B cell (primary cell): ENCODE data around the gene DNAJB2. TPM values are rescaled to one million over a fixed set of nuclear protein-coding genes. Genes with fewer than 3 reads are reported as not detected.

Experiments
- ATAC-seq: fragments of 200-7000 bp; cut with Tn5 transposase; one replicate; pipeline ENCODE4 v1.10.0; 2021; ENCODE audit warnings: low read depth, mild to moderate bottlenecking, moderate number of reproducible peaks, moderate library complexity
- CTCF ChIA-PET: fragments of 350-600 bp; sonication (Branson Sonifier 250); formaldehyde crosslinking; loops from one replicate; lab custom pipeline; 2021; ENCODE audit warnings: antibody characterized with exemption, inconsistent platforms; lab: Charles Lee
- POLR2A ChIA-PET: fragments of 350-600 bp; sonication (Branson Sonifier 250); formaldehyde crosslinking; loops from one replicate; lab custom pipeline; 2021; ENCODE audit warnings: antibody characterized with exemption; lab: Charles Lee
- DNase-seq: peaks from one replicate; pipeline ENCODE4 v3.0.0; 2013
- H2AFZ ChIP-seq: 2 replicates; pipeline ENCODE4 v1.6.1; 2012; ENCODE audit warnings: mild to moderate bottlenecking, low read depth, low read length; ENCODE audit not compliant: insufficient read depth, poor library complexity, severe bottlenecking
- H3K27ac ChIP-seq, 2 donors: 1 replicate in 1 of 2; 2 replicates in 1 of 2; pipeline ENCODE4 v1.5.1; 2012 to 2013; ENCODE audit warnings: low read length in 2 of 2, mild to moderate bottlenecking in 2 of 2, moderate library complexity in 1 of 2
- H3K27me3 ChIP-seq, 4 experiments: fragments of 200-600 bp in 1 of 4; sonication (generic) in 1 of 4; replicated peaks in 1 of 4; 1 replicate in 2 of 4; 2 replicates in 2 of 4; pipeline versions ENCODE4 v1.6.1 to v1.7.0; 2013 to 2016; ENCODE audit warnings: low read length in 3 of 4, mild to moderate bottlenecking in 2 of 4, mixed read lengths in 1 of 4, moderate library complexity in 1 of 4; ENCODE audit not compliant: insufficient read depth in 4 of 4, control insufficient read depth in 3 of 4; ENCODE audit errors: control extremely low read depth in 1 of 4
- H3K36me3 ChIP-seq, 2 experiments: replicated peaks in 1 of 2; 1 replicate in 1 of 2; 2 replicates in 1 of 2; pipeline versions ENCODE4 v1.6.1 to v1.7.1; 2013; ENCODE audit warnings: low read length in 1 of 2; ENCODE audit not compliant: insufficient read depth in 2 of 2, control insufficient read depth in 1 of 2; ENCODE audit errors: control extremely low read depth in 1 of 2, extremely low read depth in 1 of 2
- H3K4me1 ChIP-seq, 2 donors: fragments of 200-600 bp in 1 of 2; sonication (generic) in 1 of 2; 1 replicate in 1 of 2; 2 replicates in 1 of 2; pipeline versions ENCODE4 v1.5.1 to v1.6.1; 2013 to 2017; ENCODE audit warnings: low read length in 2 of 2; ENCODE audit not compliant: control insufficient read depth in 2 of 2, insufficient read depth in 2 of 2
- H3K4me2 ChIP-seq: replicated peaks from 2 replicates; pipeline ENCODE3; 2012; ENCODE audit warnings: mild to moderate bottlenecking, low read depth, low read length; ENCODE audit not compliant: poor library complexity, severe bottlenecking
- H3K4me3 ChIP-seq, 5 experiments: fragments of 200-600 bp in 1 of 5; sonication (generic) in 1 of 5; 1 replicate in 3 of 5; 2 replicates in 2 of 5; pipeline versions ENCODE4 v1.5.1 to v1.7.0; 2011 to 2016; ENCODE audit warnings: low read length in 4 of 5, mild to moderate bottlenecking in 4 of 5, low read depth in 2 of 5, control low read depth in 1 of 5, moderate library complexity in 1 of 5; ENCODE audit not compliant: insufficient read depth in 1 of 5; ENCODE audit errors: control extremely low read depth in 1 of 5, extremely low read depth in 1 of 5
- H3K79me2 ChIP-seq: fragments of 200-600 bp; sonication (generic); one replicate; pipeline ENCODE4 v1.6.0; 2016; ENCODE audit warnings: low read length; ENCODE audit not compliant: control insufficient read depth, insufficient read depth
- H3K9ac ChIP-seq: fragments of 200-600 bp; sonication (generic); 2 replicates; pipeline ENCODE4 v1.6.1; 2017; ENCODE audit warnings: mild to moderate bottlenecking, low read length, moderate library complexity
- H3K9me3 ChIP-seq, 3 donors: one replicate each; pipeline versions ENCODE4 v1.6.1 to v1.7.1; 2013; ENCODE audit warnings: low read length in 2 of 3; ENCODE audit not compliant: control insufficient read depth in 2 of 3, insufficient read depth in 1 of 3; ENCODE audit errors: control extremely low read depth in 1 of 3
- H4K20me1 ChIP-seq: 2 replicates; pipeline ENCODE4 v1.6.0; 2012; ENCODE audit warnings: mild to moderate bottlenecking, low read length; ENCODE audit not compliant: insufficient read depth, control insufficient read depth, poor library complexity, severe bottlenecking
- H3K27ac Mint-ChIP-seq: one replicate; pipeline ENCODE4 v1.8.0; 2021; ENCODE audit warnings: mixed read lengths
- H3K27me3 Mint-ChIP-seq: one replicate; pipeline ENCODE4 v1.8.0; 2021; ENCODE audit warnings: mixed read lengths
- H3K4me1 Mint-ChIP-seq: one replicate; pipeline ENCODE4 v1.8.0; 2021; ENCODE audit warnings: mixed read lengths
- H3K4me3 Mint-ChIP-seq: one replicate; pipeline ENCODE4 v1.8.0; 2021; ENCODE audit warnings: mixed read lengths
- H3K9me3 Mint-ChIP-seq: one replicate; pipeline ENCODE4 v1.8.0; 2022; ENCODE audit warnings: mixed read lengths; ENCODE audit not compliant: insufficient read depth
- EZH2 ChIP-seq: IDR thresholded peaks from 2 replicates; pipeline ENCODE4 v1.6.1; 2012; ENCODE audit warnings: borderline replicate concordance, low read depth, mild to moderate bottlenecking, moderate library complexity, low read length; ENCODE audit not compliant: insufficient read depth, poor library complexity, severe bottlenecking
- WGBS: methylation state at CpG from one replicate; pipeline ENCODE4 v1.1.5; 2013; ENCODE audit warnings: missing lambda C conversion rate; ENCODE audit not compliant: insufficient coverage; 5-methylcytosine and 5-hydroxymethylcytosine counted together
- intact Hi-C: fragments of 100-400 bp; cut with micrococcal nuclease; formaldehyde crosslinking; loops from one replicate; pipeline ENCODE4 v1.10.0; 2022
- polyA plus RNA-seq: library from polyadenylated mRNA; depleted of rRNA; stranded (reverse); fragments of >200 nt; gene quantifications from 2 replicates; pipeline ENCODE4 v1.2.3, GENCODE V29; 2012
- total RNA-seq, 2 donors: library from RNA; stranded (reverse); fragments of 120-200 nt in 1 of 2; gene quantifications; 1 replicate in 1 of 2; 2 replicates in 1 of 2; pipeline versions ENCODE4 v1.2.3 to v1.2.4, GENCODE V29; 2013 to 2022
- TF ChIP-seq, protein P1 (sequence below): fragments of 200-600 bp; IDR thresholded peaks from one replicate; pipeline ENCODE4 v1.8.0; 2022; ENCODE audit warnings: antibody characterized with exemption, mild to moderate bottlenecking

DNAJB2 gene
- total and polyA plus RNA-seq, 2 donors (not counting 1 experiment from before 2014, with no cell fraction given): 127 to 184 TPM

DNA sequence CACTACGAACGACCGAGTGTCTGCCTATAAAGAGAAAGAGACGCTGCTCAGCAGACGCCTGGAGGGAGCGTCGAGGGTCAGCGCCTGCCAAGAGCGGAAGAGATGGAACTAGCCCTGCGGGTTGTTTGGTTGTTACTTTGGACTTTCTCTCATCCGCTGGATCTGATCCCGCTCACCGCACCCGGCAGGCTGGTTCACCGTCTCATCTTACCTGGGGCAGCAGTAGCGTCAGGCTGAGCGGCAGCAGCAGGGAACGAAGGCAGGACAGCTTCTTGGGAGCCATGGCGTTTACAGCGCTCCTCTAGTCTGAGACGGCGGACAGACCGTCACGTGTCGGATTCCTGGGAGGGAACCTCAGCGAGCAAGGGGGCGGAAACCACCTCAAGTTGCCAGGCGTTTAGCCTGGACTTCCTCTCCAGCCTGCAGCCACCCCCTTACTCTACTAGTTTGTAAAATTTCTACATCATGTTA, 35.8 kb upstream of the DNAJB2 start:
- Histone ChIP-seq H3K27me3 (no peaks in the 10 kb centered on the region), H3K79me2 (peaks cover 39% of the 10 kb centered on the region), H3K27ac (no peak overlapping the region), H3K9ac (no peak overlapping the region), H3K9me3 (no peaks in the 10 kb centered on the region), H3K4me1 (peaks cover 32 to 38% of the 10 kb centered on the region in 2 donors), H2AFZ (peak overlapping the region; percentile 46), H3K36me3 (peaks cover 0 to 10% of the 10 kb centered on the region in 2 experiments), H3K4me3 (peak overlapping the region in 1 of 5 experiments; percentile 30), H3K4me2 (peak overlapping the region; percentile 32), H4K20me1 (no peaks in the 10 kb centered on the region)
- Mint-ChIP-seq H3K4me3 (peak overlapping the region; percentile 74), H3K9me3 (no peaks in the 10 kb centered on the region), H3K27ac (peak overlapping the region; percentile 71), H3K27me3 (no peaks in the 10 kb centered on the region), H3K4me1 (peaks cover 42% of the 10 kb centered on the region)
- no peak for TF ChIP-seq EZH2
- TF ChIP-seq, protein P1, sequence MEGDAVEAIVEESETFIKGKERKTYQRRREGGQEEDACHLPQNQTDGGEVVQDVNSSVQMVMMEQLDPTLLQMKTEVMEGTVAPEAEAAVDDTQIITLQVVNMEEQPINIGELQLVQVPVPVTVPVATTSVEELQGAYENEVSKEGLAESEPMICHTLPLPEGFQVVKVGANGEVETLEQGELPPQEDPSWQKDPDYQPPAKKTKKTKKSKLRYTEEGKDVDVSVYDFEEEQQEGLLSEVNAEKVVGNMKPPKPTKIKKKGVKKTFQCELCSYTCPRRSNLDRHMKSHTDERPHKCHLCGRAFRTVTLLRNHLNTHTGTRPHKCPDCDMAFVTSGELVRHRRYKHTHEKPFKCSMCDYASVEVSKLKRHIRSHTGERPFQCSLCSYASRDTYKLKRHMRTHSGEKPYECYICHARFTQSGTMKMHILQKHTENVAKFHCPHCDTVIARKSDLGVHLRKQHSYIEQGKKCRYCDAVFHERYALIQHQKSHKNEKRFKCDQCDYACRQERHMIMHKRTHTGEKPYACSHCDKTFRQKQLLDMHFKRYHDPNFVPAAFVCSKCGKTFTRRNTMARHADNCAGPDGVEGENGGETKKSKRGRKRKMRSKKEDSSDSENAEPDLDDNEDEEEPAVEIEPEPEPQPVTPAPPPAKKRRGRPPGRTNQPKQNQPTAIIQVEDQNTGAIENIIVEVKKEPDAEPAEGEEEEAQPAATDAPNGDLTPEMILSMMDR: no peak
- ATAC-seq: no peak
- intact Hi-C loops: no loop called here
- POLR2A ChIA-PET: no interaction called here
- CTCF ChIA-PET: no interaction called here
- DNase-seq: no peak
- 66% methylated on average over 23 of the region's 28 CpGs for WGBS

DNA sequence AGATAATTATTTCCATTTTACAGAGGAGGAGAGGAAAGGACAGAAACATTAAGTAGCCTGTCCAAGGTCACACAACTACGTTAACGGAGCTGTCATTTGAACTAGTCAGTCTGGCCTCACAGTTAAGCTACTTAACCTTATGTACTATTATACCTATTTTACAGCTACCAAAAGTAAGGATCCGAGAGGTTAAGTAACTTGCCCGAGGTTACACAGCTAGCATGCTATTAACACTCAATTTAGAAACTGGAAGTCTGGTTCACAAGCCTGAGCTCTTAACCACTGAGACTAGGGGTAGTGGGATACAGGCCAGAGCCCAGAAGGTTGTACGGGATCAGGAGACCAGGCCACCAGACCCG, 34.4 kb upstream of the DNAJB2 start:
- Histone ChIP-seq H3K4me1 (peaks cover 47 to 52% of the 10 kb centered on the region in 2 donors), H3K4me3 (peak overlapping the region; percentile 50 to 98 (median 94)), H3K79me2 (peaks cover 47% of the 10 kb centered on the region), H3K36me3 (peaks cover 0 to 16% of the 10 kb centered on the region in 2 experiments), H3K4me2 (peak overlapping the region; percentile 93), H2AFZ (peak overlapping the region; percentile 96), H3K27ac (peak overlapping the region; percentile 87 to 92), H3K27me3 (no peaks in the 10 kb centered on the region), H4K20me1 (no peaks in the 10 kb centered on the region), H3K9me3 (no peaks in the 10 kb centered on the region), H3K9ac (peak overlapping the region; percentile 96)
- no peaks in the 10 kb centered on the region for H3K27me3 Mint-ChIP-seq
- TF ChIP-seq, protein P1: no peak
- no peak for TF ChIP-seq EZH2
- H3K4me1 Mint-ChIP-seq: peaks cover 57% of the 10 kb centered on the region
- ChIA-PET CTCF (interaction anchor here (0.6 to 3.0 kb wide), 16 partner anchors 9 to 91 kb away, joined by 3 to 25 read pairs (median 4); partner anchors contain the start of genes ANKZF1, ATG9A, DNAJB2 and TUBA4A), POLR2A (interaction anchor here (0.7 to 2.7 kb wide), 9 partner anchors 9 to 143 kb away, joined by 3 to 49 read pairs (median 9); partner anchors contain the start of genes ABCB6, ANKZF1, ATG9A and CNPPD1)
- peak overlapping the region; percentile 92 for H3K4me3 Mint-ChIP-seq
- no CpG with 5 or more reads among the region's 6 CpGs for WGBS
- ATAC-seq: no peak
- intact Hi-C loops: loop anchor here (1.0 to 2.0 kb wide), 6 partner anchors 9 to 84 kb away; partner anchors contain the start of genes ANKZF1, ATG9A, CNPPD1 and DNAJB2
- peak overlapping the region; percentile 96 for H3K27ac Mint-ChIP-seq
- DNase-seq: no peak
- no peaks in the 10 kb centered on the region for H3K9me3 Mint-ChIP-seq
